ENCODE data around the gene CEP112. TPM values are rescaled to one million over a fixed set of nuclear protein-coding genes. Genes with fewer than 3 reads are reported as not detected.
A peak's percentile ranks its signal among the peaks of the same experiment; 100 is the strongest.

Gene CEP112
- total and polyA plus RNA-seq, 8 donors: 15.1 to 23.8 (median 19.7) TPM

DNA sequence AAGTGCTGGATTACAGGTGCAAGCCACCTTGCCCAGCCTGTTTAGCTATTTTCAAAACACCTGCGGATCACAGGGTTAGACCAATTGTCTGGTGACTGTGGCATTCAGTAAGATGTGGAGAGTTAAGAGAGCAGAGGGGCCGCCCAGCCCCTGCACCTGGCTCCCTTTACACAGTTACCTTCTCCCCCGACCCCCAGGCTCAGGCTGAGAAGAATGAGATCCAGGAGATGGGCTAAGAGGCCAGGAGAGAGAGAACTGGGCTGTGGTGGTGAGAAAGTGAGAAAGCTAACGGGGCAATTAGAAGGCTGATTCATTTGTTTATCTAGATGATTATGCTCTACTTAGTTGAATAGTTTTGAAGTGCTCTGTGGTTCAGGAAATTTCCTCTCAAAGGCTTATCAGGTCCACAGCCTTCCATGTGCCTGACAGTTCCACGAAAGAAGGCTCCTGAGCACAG lies 562.7 kb downstream of the CEP112 start:
- intact Hi-C loops (cut with DNase I): no loop called here
- Histone ChIP-seq H3K36me3 (no peaks in the 10 kb centered on the region), H3K27ac (no peak overlapping the region), H3K27me3 (no peaks in the 10 kb centered on the region), H3K4me3 (no peak overlapping the region), H3K4me1 (peaks cover 3 to 6% of the 10 kb centered on the region in 2 donors), H3K9me3 (no peaks in the 10 kb centered on the region)
- no peak for ATAC-seq
- no peak for TF ChIP-seq CTCF (IDR thresholded peaks at IDR 0.05)
- DNase-seq: no peak

DNA sequence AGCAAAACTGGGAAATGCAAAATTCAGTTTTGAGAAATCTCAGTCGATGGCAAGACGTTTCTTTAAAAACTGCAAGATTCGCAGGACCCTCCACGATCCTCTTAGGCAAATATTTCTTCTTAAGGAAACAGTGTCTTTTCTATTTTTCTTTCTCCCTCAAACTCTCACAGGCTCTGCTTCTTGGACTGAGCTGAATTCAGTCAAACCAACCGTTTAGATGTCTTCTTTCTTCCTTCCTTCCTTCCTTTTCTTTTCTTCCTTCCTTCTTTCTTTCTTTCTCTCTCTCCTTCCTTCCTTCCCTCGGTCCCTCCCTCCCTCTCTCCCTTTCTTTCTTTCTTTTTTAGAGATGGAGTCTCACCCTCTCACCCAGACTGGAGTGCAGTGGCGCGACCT lies 563.3 kb downstream of the CEP112 start:
- TF ChIP-seq CTCF (IDR thresholded peaks at IDR 0.05): no peak
- intact Hi-C loops (cut with DNase I): no loop called here
- H3K9me3 ChIP-seq: no peaks in the 10 kb centered on the region
- H3K36me3 ChIP-seq: no peaks in the 10 kb centered on the region
- ATAC-seq (no peak), DNase-seq (no peak)
- no peak overlapping the region for H3K27ac ChIP-seq
- H3K4me1 ChIP-seq: peaks cover 3% of the 10 kb centered on the region in 2 donors
- no peaks in the 10 kb centered on the region for H3K27me3 ChIP-seq
- no peak overlapping the region for H3K4me3 ChIP-seq

DNA sequence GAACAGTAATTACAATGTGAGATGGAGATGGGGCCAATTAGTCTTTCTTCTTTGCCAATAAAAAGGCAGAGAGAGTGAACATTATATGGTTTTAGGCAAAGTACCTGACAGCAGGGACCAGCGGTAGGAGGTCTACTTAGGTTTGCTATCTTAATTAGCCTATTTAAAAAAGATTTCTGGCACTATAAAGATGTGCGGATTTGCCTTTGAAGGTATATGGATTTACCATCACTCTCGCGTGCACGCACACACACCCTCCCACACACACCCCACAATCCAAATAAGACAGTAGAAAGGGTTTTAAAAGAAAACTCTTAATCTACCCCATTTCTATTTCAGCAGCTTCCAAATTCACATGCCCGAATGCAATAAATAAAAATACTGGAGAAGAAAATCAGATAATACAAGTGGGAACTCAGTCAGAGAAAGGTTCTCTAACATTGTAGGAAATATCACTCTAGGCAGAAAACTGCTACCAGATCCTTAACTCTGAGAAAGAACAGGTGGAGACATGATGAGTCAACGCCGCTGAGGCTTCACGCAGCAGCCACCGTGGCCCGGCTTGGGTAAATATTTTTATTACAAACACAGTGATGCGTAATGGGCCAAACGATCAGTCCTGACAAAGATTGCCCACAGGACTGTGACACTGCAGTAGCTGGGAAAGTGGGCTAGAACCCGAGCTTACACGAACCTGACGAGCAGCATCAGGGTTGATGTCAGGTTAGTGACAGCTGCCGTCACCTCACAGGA lies 563.9 kb downstream of the CEP112 start:
- Histone ChIP-seq H3K27me3 (no peaks in the 10 kb centered on the region), H3K4me3 (no peak overlapping the region), H3K36me3 (no peaks in the 10 kb centered on the region), H3K4me1 (no peaks in the 10 kb centered on the region), H3K27ac (no peak overlapping the region), H3K9me3 (no peaks in the 10 kb centered on the region)
- no peak for TF ChIP-seq CTCF (IDR thresholded peaks at IDR 0.05)
- ATAC-seq: peak; percentile 57
- intact Hi-C loops (cut with DNase I): no loop called here
- DNase-seq: no peak

DNA sequence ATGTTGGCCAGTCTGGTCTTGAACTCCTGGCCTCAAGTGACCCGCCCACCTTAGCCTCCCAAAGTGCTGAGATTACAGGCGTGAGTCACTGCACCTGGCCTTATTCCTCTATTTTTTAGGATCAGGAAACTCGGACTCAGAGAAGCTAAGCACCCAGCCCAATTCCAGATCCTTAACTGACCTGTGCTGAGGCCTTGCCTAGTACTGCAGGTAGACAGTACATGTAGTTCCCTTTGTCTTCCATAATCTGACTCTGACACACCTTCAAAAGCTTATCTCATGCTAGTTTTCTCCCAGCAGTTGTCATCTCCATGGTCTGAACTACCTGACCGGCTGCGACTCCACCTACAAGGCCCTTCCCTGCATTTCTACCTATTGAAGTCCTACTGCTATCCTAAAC lies 564.8 kb downstream of the CEP112 start:
- Histone ChIP-seq H3K36me3 (no peaks in the 10 kb centered on the region), H3K9me3 (no peaks in the 10 kb centered on the region), H3K4me1 (no peaks in the 10 kb centered on the region), H3K27ac (no peak overlapping the region), H3K4me3 (no peak overlapping the region), H3K27me3 (no peaks in the 10 kb centered on the region)
- intact Hi-C loops (cut with DNase I): no loop called here
- DNase-seq (no peak), ATAC-seq (no peak)
- TF ChIP-seq CTCF (IDR thresholded peaks at IDR 0.05): no peak

DNA sequence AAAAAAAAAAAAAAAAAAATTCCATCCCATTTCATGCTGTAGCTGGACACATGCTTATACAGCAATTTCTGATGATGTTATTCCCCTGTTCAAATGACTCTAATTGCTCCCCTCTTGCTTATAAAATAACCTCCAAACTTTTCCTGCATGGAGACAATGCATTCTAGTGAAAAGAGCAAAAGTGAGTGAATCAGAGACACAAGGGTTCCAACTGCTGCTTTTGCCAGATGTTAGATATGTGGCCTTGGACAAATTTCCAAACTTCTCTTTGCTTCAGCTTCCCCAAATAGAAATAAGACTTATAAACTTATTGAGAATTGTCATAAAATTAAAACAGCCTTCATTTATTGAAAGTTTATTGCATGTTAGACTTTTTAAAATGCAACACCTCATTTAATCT lies 565.5 kb downstream of the CEP112 start:
- H3K36me3 ChIP-seq: no peaks in the 10 kb centered on the region
- ATAC-seq (no peak), DNase-seq (no peak)
- no peak overlapping the region for H3K4me3 ChIP-seq
- H3K4me1 ChIP-seq: no peaks in the 10 kb centered on the region
- intact Hi-C loops (cut with DNase I): no loop called here
- TF ChIP-seq CTCF (IDR thresholded peaks at IDR 0.05): no peak
- H3K9me3 ChIP-seq: no peaks in the 10 kb centered on the region
- H3K27ac ChIP-seq: no peak overlapping the region
- no peaks in the 10 kb centered on the region for H3K27me3 ChIP-seq

Data from left lung (tissue), 10 donors.